GM18861 (cell line): Measurements from ENCODE around the gene ANO2.

Experiments
- ATAC-seq: cut with Tn5 transposase; IDR thresholded peaks from one replicate; pipeline ENCODE4 v1.9.1; 2021; ENCODE audit not compliant: unreplicated experiment

Gene ANO2

DNA sequence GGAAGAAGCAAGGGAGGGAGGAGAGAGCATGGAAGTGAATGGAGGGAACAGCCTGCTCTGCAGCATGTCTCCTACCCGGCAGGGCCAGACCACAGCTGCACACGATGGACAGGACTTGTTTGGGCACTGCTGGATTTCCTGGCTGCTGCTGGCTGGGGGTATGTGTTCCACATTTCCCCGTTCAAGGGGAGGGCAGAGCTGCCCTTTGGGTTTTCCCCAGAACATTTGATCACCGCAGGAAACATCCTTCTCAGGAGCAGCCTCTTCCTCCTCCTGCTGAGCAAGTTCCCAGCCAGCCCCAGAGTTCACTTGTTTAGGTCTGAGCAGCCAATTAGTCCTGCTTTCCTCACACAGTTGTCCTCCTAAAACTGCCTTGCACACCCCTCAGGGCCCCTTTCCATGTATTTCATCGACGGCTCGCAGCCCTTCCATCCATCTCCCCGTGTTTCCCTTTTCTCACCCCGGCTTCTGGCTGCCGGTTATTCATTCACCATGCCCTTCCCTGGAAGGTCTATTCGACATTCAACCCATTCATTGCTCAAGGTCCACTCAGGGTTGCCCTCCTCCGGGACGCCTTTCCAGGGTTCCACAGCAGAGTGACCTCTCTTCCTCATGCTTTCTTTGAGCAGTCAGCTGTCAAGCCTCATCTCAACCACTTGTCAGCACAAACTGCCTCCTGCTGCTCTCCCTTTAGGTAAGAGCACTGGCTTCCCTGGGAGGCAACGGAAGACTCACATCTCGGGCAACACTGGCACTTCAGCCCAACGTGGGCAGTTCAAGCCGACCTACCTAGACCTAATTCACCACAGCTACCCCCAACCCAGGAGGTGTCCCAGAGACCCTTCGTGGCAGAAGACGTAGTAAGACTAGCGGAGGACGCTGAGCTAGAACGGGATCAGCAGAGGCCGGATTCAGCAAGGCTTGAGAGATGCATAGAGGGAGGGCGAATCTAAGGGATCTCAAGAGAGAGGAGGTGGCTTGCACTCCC, 20.1 kb upstream of the ANO2 start:
- no peak for ATAC-seq

DNA sequence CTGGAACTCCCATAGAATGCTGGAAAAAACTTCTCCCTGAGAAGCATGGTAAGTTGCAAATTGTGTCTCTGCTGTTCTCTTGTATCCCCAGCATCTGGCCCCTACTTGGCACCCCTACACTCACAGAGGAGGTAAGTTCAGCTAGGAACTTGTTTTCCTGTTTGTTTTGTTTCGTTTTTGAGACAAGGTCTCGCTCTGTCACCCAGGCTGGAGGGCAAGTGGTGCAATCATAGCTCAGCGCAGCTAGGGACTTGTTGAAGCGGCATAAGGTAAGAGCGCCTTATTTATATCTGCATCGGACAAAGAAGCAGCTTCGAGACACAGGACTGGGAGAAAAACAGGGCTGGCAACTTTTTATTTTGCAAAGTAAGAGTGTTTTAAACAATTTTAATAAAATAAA, 18.5 kb upstream of the ANO2 start:
- ATAC-seq, result no peak

DNA sequence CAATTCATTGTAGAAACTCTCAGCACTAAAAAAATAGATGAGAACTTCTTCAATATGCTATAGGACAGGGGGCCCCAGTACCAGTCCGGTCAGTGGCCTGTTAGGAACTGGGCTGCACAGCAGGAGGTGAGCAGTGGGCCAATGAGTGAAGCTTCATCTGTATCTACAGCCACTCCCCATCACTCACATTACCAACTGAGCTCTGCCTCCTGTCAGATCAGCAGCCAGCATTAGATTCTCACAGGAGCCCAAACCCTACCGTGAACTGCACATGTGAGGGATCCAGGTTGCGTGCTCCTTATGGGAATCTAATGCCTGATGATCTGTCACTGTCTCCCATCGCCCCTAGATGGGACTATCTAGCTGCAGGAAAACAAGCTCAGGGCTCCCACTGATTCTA, 15.7 kb upstream of the ANO2 start:
- no peak for ATAC-seq

GRCh38 chr12:5956987-5957386, 11.9 kb upstream of the ANO2 start:
- ATAC-seq, result no peak

DNA sequence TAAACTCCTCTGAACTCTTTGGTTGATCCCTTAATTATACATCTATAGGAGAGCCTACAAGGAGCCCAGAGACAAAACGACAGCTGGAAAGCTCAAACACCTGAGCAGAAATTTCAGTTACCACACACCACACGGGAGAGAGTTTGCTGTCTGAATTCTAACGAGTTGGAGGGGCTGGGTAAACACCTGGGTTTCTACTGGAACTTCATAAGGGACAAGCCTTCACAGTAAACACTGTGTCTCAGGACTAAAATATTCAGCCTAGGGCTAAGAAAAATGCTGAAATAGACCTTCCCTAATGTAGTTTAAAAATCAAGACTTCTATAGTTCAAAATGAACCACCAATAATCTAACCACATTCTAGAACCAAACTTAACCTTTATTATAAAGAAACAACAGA, 9.6 kb upstream of the ANO2 start:
- no peak for ATAC-seq

- no peak for ATAC-seq
Observed at GRCh38 chr12:5953835-5954586, 9.0 kb upstream of the ANO2 start.

- ATAC-seq, result no peak
Observed at GRCh38 chr12:5952031-5952430, 7.0 kb upstream of the ANO2 start.

GRCh38 chr12:5948696-5949095, 3.6 kb upstream of the ANO2 start:
- no peak for ATAC-seq

GRCh38 chr12:5947006-5947405, 1.9 kb upstream of the ANO2 start:
- no peak for ATAC-seq

- ATAC-seq, result no peak
Observed at GRCh38 chr12:5946388-5946787, 1.3 kb upstream of the ANO2 start.

DNA sequence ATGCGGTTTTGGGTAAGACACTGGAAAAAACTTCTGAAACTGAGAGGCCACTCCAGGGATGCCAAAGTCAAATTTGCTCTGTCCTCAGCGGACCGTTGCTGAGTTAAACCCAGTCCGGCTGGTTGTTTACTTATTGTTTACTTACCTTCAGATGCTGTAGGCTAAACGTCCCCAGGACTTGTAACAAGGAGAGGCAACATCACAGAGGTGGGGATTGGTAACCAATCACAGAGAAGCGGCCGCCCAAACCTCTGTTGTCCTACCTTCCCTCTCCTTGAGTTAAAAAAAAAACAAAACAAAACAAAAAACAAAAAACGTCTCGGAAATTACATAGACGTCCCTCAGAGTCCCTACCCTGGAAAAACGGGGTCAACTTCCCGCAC, 380 bp downstream of the ANO2 start:
- no peak for ATAC-seq

DNA sequence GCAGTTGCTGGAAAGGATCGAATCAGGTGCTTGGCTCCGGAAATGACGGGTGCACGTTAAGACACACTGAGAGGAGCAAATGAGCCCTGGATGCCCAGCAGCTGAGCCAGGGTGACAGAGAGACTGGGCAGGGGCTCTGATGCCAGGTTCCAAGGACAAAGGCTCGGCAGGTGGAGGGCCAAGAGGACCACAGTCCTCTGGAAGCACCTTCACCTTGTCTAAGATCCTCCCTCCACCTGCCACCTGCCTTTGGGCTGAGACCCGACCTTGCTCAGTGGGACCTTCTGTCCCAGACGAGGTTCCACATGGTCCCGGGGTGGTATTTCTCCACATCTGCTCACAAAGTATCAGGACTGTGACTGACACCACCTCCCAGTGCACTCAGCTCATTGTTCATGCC, 1.0 kb downstream of the ANO2 start:
- no peak for ATAC-seq

- ATAC-seq, result no peak
Observed at GRCh38 chr12:5941907-5942306, 3.2 kb downstream of the ANO2 start.

DNA sequence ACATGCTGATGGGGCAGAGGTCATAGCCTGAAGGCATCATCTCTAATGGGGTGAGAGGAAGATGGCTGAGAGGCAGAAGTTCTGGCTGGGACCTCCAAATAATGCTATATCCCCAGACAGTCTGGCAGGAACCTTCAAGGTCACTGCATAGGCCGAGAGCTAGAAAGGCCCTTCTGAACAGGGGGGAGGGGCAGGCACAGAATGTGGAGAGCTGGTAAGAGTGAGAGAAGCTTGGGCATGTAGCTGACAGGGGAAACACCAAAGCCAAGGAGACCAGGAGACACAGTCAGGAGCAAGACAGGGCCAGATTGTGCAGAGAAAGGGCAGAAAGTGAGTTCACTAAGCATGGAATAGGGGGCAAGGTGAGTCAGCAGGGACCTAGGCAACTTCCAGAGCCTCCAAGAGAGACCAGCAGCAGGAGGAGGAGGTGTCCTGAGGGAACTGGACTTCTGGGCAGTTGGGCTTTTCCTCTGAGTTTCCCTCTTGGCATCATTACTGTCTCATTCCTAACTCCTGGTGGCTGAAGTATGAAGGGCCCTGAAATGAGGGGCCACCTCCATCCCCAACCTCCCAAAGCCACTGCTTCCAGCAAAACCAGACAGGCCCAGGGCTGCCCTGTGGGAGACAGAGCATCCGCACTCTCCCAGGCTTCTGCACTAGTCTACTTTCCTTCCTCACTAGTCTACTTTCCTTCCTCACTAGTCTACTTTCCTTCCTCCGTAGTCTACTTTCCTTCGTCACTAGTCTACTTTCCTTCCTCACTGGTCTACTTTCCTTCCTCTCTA, 17.1 kb downstream of the ANO2 start:
- ATAC-seq, result no peak

GRCh38 chr12:5925646-5926045, 19.4 kb downstream of the ANO2 start:
- no peak for ATAC-seq

- no peak for ATAC-seq
Observed at GRCh38 chr12:5924342-5924741, 20.7 kb downstream of the ANO2 start.

DNA sequence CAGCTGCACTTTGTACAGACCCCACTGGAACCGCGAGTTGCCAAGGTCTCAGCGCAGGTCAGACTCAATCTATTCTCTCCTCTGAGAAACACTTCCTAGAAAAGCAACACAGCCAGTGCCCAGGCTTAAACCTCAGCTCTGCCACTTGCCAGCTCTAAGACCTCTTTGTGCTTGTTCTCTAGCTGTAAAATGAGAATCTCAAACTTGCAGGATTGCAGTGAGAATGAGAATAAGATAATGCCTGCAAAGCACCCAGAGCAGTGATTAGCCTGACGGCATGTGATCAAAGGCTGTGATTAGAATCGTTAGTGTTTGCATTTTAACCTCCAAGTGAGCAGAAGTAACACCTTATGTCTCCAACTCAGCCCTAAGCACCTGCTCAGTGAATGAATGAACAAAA, 21.3 kb downstream of the ANO2 start:
- no peak for ATAC-seq

DNA sequence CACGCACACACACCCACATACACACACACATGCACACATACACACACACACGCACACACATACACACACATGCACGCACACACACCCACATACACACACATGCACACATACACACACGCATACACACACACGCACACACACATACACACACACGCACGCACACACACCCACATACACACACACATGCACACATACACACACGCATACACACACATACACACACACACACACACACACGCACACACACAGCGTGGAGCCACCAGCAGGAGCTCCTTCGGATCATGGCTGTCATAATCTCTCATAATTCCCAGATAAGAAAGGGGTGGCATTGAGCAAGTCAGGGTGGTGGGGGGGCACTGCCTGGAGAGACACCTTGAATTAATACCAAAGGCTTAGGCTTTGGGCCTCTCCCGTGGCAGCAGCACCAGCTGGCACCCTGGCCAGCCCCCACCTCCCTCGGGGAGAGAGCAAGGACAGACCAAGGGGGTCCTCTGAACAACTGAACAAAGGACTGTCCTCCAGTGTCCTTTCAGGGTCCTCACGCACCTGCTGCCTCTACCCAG, 21.9 kb downstream of the ANO2 start:
- no peak for ATAC-seq

DNA sequence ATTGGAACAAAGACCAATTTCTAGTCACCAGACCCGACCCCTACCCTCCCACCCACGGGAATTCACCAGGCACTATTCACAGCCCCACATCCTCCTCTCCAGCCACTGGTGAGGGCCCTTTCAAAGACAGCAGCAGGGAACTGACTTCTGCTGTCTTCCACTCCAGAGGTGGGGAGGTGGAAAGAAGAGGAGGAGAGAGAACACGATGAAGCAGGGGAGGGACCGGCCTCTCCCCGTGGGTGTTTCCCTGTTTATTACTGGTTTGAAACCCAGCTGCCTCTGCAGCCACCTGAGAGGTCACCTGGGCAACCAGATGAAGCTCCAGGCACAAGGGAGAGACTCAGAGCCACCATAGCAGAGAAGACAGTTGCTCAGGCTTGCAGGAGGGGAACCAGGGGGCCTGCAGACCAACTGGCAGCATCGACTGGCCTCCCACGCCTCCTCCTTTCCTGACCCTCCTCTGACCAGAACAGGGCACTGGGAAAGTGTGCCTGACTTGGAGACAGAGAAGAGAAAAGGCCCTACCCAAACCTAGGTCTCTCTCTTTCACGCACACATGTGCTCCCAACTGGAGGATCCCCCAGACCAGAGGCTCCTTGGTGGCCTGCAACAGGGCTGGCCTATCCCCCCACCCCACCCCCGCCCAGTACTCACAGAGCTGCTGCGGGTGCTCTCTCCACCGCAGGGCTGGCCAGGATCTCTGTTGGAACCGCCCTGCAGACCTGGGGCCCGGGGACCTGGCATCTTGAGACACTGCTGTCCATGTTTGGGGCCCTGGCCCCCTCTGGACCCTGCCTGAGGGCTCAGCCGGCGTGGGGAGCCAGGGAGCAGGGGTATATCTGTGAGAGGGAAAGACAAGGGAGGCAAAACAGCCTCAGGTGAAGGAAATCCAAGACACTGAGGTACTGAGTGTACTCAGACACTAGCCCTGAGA, 22.8 kb downstream of the ANO2 start:
- no peak for ATAC-seq
